Testis (tissue), 3 donors: ENCODE data around the gene RHPN2. TPM values are rescaled to one million over a fixed set of nuclear protein-coding genes. Genes with fewer than 3 reads are reported as not detected.

Experiments
- DNase-seq: peaks from one replicate; pipeline ENCODE4 v3.0.0-alpha.2; 2019
- H3K27ac ChIP-seq, 2 donors: fragments of 200-600 bp; sonication (generic); one replicate each; pipeline ENCODE4 v1.5.1; 2019
- H3K27me3 ChIP-seq: fragments of 200-600 bp; sonication (generic); one replicate; pipeline ENCODE4 v1.5.1; 2019
- H3K36me3 ChIP-seq: fragments of 200-600 bp; sonication (generic); one replicate; pipeline ENCODE4 v1.5.1; 2017; ENCODE audit warnings: low read depth; ENCODE audit errors: missing control alignments
- H3K4me1 ChIP-seq: fragments of 200-600 bp; sonication (generic); one replicate; pipeline ENCODE4 v1.5.1; 2019
- H3K4me3 ChIP-seq, 2 donors: fragments of 200-600 bp; sonication (generic); one replicate each; pipeline ENCODE4 v1.5.1; 2017 to 2019
- H3K9me3 ChIP-seq: fragments of 200-600 bp; sonication (generic); one replicate; pipeline ENCODE4 v1.5.1; 2017
- CTCF ChIP-seq, 3 experiments: fragments of 450-650 bp in 2 of 3; fragments of 200-600 bp in 1 of 3; sonication (generic) in 1 of 3; IDR thresholded peaks; one replicate each; pipeline ENCODE4 v1.5.1; 2016 to 2019; ENCODE audit warnings: antibody characterized with exemption in 3 of 3, mild to moderate bottlenecking in 2 of 3, moderate library complexity in 1 of 3
- POLR2A ChIP-seq: fragments of 450-650 bp; IDR thresholded peaks from one replicate; pipeline ENCODE4 v1.6.1; 2017; ENCODE audit warnings: antibody characterized with exemption, mild to moderate bottlenecking, moderate library complexity
- whole genome bisulfite sequencing, 2 donors: methylation state at CpG; one replicate each; pipeline ENCODE4 v1.1.5; 2018; 5-methylcytosine and 5-hydroxymethylcytosine counted together
- intact Hi-C: fragments of 100-400 bp; cut with DNase I; formaldehyde crosslinking; loops from one replicate; pipeline ENCODE4 v1.15.1; 2023; ENCODE audit warnings: low total_unique reads
- polyA plus RNA-seq: library from polyadenylated mRNA; stranded (reverse); fragments of 350-450 nt; fragmentation: Illumina TruSeq; extraction: RNeasy Lipid Tissue Mini Kit (QIAGEN cat#74804); gene quantifications from one replicate; pipeline ENCODE4 v1.2.3, GENCODE V29; 2014; ENCODE audit warnings: low read depth, low replicate concordance; ENCODE audit not compliant: insufficient read depth
- total RNA-seq, 2 donors: library from RNA; depleted of rRNA; stranded (reverse); fragments of >200 nt; gene quantifications; one replicate each; pipeline ENCODE4 v1.2.3, GENCODE V29; 2016

The RHPN2 gene
- total and polyA plus RNA-seq, 3 donors from 2014 or later: 3.5 to 8.1 (median 4.0) TPM

GRCh38 chr19:33063356-33063752 lies 1.3 kb downstream of the RHPN2 start:
- Histone ChIP-seq H3K27ac (no peak overlapping the region), H3K4me1 (peaks cover 7% of the 10 kb centered on the region), H3K4me3 (peak overlapping the region in 1 of 2 donors; percentile 58), H3K27me3 (no peaks in the 10 kb centered on the region), H3K9me3 (no peaks in the 10 kb centered on the region), H3K36me3 (no peaks in the 10 kb centered on the region)
- intact Hi-C loops: no loop called here
- DNase-seq: no peak
- TF ChIP-seq CTCF (IDR thresholded peaks at IDR 0.05): no peak
- no peak for TF ChIP-seq POLR2A
- WGBS, 2 donors: 10 to 14% methylated on average over 7 of the region's 7 CpGs

- Histone ChIP-seq H3K4me3 (no peak overlapping the region), H3K27ac (no peak overlapping the region), H3K36me3 (no peaks in the 10 kb centered on the region), H3K27me3 (no peaks in the 10 kb centered on the region), H3K4me1 (peaks cover 7% of the 10 kb centered on the region), H3K9me3 (no peaks in the 10 kb centered on the region)
- intact Hi-C loops: no loop called here
- TF ChIP-seq CTCF (IDR thresholded peaks at IDR 0.05) (no peak), POLR2A (no peak)
- 75 to 85% methylated on average over 5 of the region's 5 CpGs for WGBS, 2 donors
- no peak for DNase-seq
Observed at GRCh38 chr19:33062902-33063301, 1.8 kb downstream of the RHPN2 start.

- Histone ChIP-seq H3K36me3 (no peaks in the 10 kb centered on the region), H3K27me3 (no peaks in the 10 kb centered on the region), H3K4me3 (no peak overlapping the region), H3K27ac (no peak overlapping the region), H3K9me3 (no peaks in the 10 kb centered on the region), H3K4me1 (peaks cover 7% of the 10 kb centered on the region)
- intact Hi-C loops: no loop called here
- TF ChIP-seq CTCF (IDR thresholded peaks at IDR 0.05) (no peak), POLR2A (no peak)
- 90 to 98% methylated on average over 5 of the region's 5 CpGs for WGBS, 2 donors
- no peak for DNase-seq
Observed at GRCh38 chr19:33060586-33060985, 4.1 kb downstream of the RHPN2 start.

- Histone ChIP-seq H3K9me3 (no peaks in the 10 kb centered on the region), H3K36me3 (no peaks in the 10 kb centered on the region), H3K27ac (peak overlapping the region in 1 of 2 donors; percentile 14), H3K4me1 (no peaks in the 10 kb centered on the region), H3K4me3 (no peak overlapping the region), H3K27me3 (no peaks in the 10 kb centered on the region)
- WGBS, 2 donors: 18 to 33% methylated on average over 2 of the region's 2 CpGs
- intact Hi-C loops: no loop called here
- TF ChIP-seq CTCF (IDR thresholded peaks at IDR 0.05): no peak
- TF ChIP-seq POLR2A: no peak
- DNase-seq: no peak
Observed at GRCh38 chr19:33055718-33056117, 9.0 kb downstream of the RHPN2 start.

- no peak for TF ChIP-seq POLR2A
- TF ChIP-seq CTCF (IDR thresholded peaks at IDR 0.05): no peak
- no peak for DNase-seq
- Histone ChIP-seq H3K36me3 (no peaks in the 10 kb centered on the region), H3K9me3 (no peaks in the 10 kb centered on the region), H3K4me1 (no peaks in the 10 kb centered on the region), H3K27ac (no peak overlapping the region), H3K4me3 (no peak overlapping the region), H3K27me3 (no peaks in the 10 kb centered on the region)
- intact Hi-C loops: no loop called here
- WGBS, 2 donors: 80 to 97% methylated on average over 6 to 8 of the region's 8 CpGs
Observed at GRCh38 chr19:33054623-33055022, 10.1 kb downstream of the RHPN2 start.
